Measurements from ENCODE around the gene C1orf56.

- TF ChIP-seq AFF4 (CRISPR knock-in tag; IDR thresholded peaks at IDR 0.05) (no peak), IRF1 (CRISPR knock-in tag; IDR thresholded peaks at IDR 0.05; ENCODE audit: low read depth) (no peak), CEBPZ (IDR thresholded peaks at IDR 0.05; ENCODE audit: low read length) (no peak), ZNF274 (CRISPR knock-in tag; IDR thresholded peaks at IDR 0.05) (no peak), ZNF800 (CRISPR knock-in tag; IDR thresholded peaks at IDR 0.05) (no peak), SRF (IDR thresholded peaks at IDR 0.05; ENCODE audit: low read depth, low read length) (no peak), SAFB2 (CRISPR knock-in tag; IDR thresholded peaks at IDR 0.05; ENCODE audit: borderline replicate concordance, low read depth) (no peak), FOXM1 (CRISPR knock-in tag; IDR thresholded peaks at IDR 0.05) (no peak), KAT8 (CRISPR knock-in tag; IDR thresholded peaks at IDR 0.05) (no peak)
These were observed 36.2 kb upstream of the C1orf56 start for GRCh38 chr1:151011154-151011850.
